Keratinocyte (primary cell): ENCODE measurements around the gene EEF1G. TPM values are rescaled to one million over a fixed set of nuclear protein-coding genes. Genes with fewer than 3 reads are reported as not detected.

Source experiments
- DNase-seq: peaks from one replicate; pipeline ENCODE4 v3.0.0-alpha.2; 2011; ENCODE audit warnings: low read depth, missing footprints, low spot score
- FAIRE-seq: peaks from 2 replicates; lab custom pipeline; 2011; peaks lifted over from hg19 to GRCh38; lab: Jason Lieb, UNC
- H2AFZ ChIP-seq: 2 replicates; pipeline ENCODE4 v1.6.0; 2012; ENCODE audit warnings: low read length, control low read depth, inconsistent platforms; ENCODE audit not compliant: control insufficient read depth
- H3K27ac ChIP-seq: 2 replicates; pipeline ENCODE4 v1.5.1; 2011; ENCODE audit warnings: low read length; ENCODE audit not compliant: control insufficient read depth, insufficient read depth
- H3K27me3 ChIP-seq: 3 replicates; pipeline ENCODE4 v1.6.0; 2011; ENCODE audit warnings: low read length; ENCODE audit not compliant: control insufficient read depth, insufficient read depth; ENCODE audit errors: extremely low read depth
- H3K36me3 ChIP-seq, 2 experiments: 2 replicates in 1 of 2; 3 replicates in 1 of 2; pipeline ENCODE4 v1.5.1; 2011; ENCODE audit warnings: low read length in 2 of 2, mild to moderate bottlenecking in 1 of 2; ENCODE audit not compliant: control insufficient read depth in 2 of 2, insufficient read depth in 2 of 2; ENCODE audit errors: extremely low read depth in 1 of 2
- H3K4me1 ChIP-seq: 3 replicates; pipeline ENCODE4 v1.5.1; 2011; ENCODE audit warnings: low read length; ENCODE audit not compliant: control insufficient read depth, insufficient read depth; ENCODE audit errors: extremely low read depth
- H3K4me2 ChIP-seq: 3 replicates; pipeline ENCODE4 v1.6.0; 2011; ENCODE audit warnings: low read depth, low read length; ENCODE audit not compliant: control insufficient read depth, insufficient read depth; ENCODE audit errors: extremely low read depth
- H3K4me3 ChIP-seq, 3 experiments: fragments of 200-600 bp in 1 of 3; sonication (generic) in 1 of 3; 2 replicates in 2 of 3; 3 replicates in 1 of 3; pipeline ENCODE4 v1.5.1; 2011 to 2016; ENCODE audit warnings: low read length in 3 of 3, mild to moderate bottlenecking in 3 of 3, control low read depth in 2 of 3, inconsistent platforms in 1 of 3, low read depth in 1 of 3, mixed read lengths in 1 of 3, mixed run types in 1 of 3, moderate library complexity in 1 of 3; ENCODE audit not compliant: control insufficient read depth in 2 of 3, insufficient read depth in 2 of 3; ENCODE audit errors: extremely low read depth in 1 of 3
- H3K79me2 ChIP-seq: 2 replicates; pipeline ENCODE4 v1.6.0; 2012; ENCODE audit warnings: low read length; ENCODE audit not compliant: control insufficient read depth, insufficient read depth
- H3K9ac ChIP-seq: 3 replicates; pipeline ENCODE4 v1.6.0; 2011; ENCODE audit warnings: low read length; ENCODE audit not compliant: control insufficient read depth, insufficient read depth; ENCODE audit errors: extremely low read depth
- H3K9me1 ChIP-seq: 3 replicates; pipeline ENCODE4 v1.6.0; 2011; ENCODE audit warnings: low read length; ENCODE audit not compliant: control insufficient read depth, insufficient read depth; ENCODE audit errors: extremely low read depth
- H3K9me3 ChIP-seq: 2 replicates; pipeline ENCODE4 v1.5.1; 2012; ENCODE audit warnings: low read depth, low read length; ENCODE audit not compliant: control insufficient read depth
- H4K20me1 ChIP-seq: 3 replicates; pipeline ENCODE4 v1.6.0; 2011; ENCODE audit warnings: low read length; ENCODE audit not compliant: control insufficient read depth, insufficient read depth; ENCODE audit errors: extremely low read depth
- EZH2 ChIP-seq: IDR thresholded peaks from one replicate; pipeline ENCODE4 v1.6.1; 2012; ENCODE audit warnings: inconsistent platforms, mild to moderate bottlenecking, low read length, moderate library complexity
- dilution Hi-C: fragments of 300-500 bp; cut with MboI; formaldehyde crosslinking; loops from one replicate; pipeline ENCODE4 v1.7.0; 2020; ENCODE audit warnings: low sequenced_read_pairs; ENCODE audit not compliant: extremely low pct_ligation_motif_present
- polyA plus RNA-seq, 5 experiments: library from polyadenylated mRNA; depleted of rRNA in 3 of 5; stranded (reverse) in 3 of 5; stranded (forward) in 1 of 5; unstranded in 1 of 5; fragments of >200 nt; gene quantifications; 1 replicate in 1 of 5; 2 replicates in 3 of 5; 3 replicates in 1 of 5; pipeline versions ENCODE4 v1.2.1 to v1.2.3, GENCODE V29; 2011 to 2012; ENCODE audit warnings: missing spikeins in 2 of 5, low read depth in 1 of 5, low replicate concordance in 1 of 5
- TF ChIP-seq, protein P1 (sequence below), 3 experiments: IDR thresholded peaks in 1 of 3; conservative IDR thresholded peaks in 1 of 3; optimal IDR thresholded peaks in 1 of 3; 2 replicates in 2 of 3; 3 replicates in 1 of 3; pipeline versions ENCODE3 to v1.5.1; 2011; ENCODE audit warnings: low read length in 3 of 3, mild to moderate bottlenecking in 3 of 3, moderate library complexity in 2 of 3, control low read depth in 1 of 3, inconsistent platforms in 1 of 3; ENCODE audit not compliant: insufficient read depth in 2 of 3; ENCODE audit errors: extremely low read depth in 1 of 3

Gene EEF1G
- polyA plus RNA-seq, 1 donor (not counting 4 experiments of a cell fraction or from before 2014, with no cell fraction given), result 1,735 TPM

DNA sequence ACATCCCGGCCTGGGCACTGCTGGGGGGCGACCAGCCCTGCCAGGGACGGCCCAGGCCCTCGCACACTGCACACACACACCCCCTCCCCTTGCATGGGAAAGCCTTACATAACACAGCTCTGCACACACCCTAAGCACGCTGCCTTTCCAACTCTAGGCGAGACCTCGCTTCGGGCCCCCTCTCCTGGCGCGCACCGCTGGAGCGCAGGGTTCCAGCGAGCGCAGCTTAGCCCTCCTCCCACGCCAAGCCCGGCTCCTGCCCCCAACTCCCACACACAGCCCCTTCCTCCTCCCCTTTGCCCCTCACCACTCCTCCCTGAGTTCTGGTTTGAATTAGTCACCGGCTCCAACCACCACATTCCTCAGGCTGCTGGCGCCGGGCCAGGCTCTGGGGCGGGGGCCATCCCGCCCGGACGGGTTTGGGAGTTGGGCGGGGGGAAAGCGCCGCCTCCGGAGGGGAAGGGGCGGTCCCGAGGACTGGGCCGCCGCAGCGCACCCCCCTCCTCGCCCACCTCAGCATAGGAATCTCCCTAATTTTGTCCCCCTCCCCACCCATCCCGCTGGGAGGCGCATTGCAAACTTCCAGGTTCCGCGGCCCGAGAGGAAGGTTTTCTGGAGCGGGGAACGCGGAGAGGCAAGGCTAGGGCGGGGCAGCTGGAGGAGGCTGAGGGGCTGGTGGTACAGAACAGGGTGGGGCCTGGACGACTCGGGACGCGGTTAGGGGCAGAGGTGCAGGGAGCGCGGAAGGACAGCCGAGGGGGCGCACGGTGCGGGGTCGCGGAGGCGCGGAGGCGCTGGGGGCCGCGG lies 28.1 kb downstream of the EEF1G start:
- no peak for FAIRE-seq
- peaks cover 51% of the 10 kb centered on the region for H3K4me1 ChIP-seq
- dilution Hi-C loops, result no loop called here

DNA sequence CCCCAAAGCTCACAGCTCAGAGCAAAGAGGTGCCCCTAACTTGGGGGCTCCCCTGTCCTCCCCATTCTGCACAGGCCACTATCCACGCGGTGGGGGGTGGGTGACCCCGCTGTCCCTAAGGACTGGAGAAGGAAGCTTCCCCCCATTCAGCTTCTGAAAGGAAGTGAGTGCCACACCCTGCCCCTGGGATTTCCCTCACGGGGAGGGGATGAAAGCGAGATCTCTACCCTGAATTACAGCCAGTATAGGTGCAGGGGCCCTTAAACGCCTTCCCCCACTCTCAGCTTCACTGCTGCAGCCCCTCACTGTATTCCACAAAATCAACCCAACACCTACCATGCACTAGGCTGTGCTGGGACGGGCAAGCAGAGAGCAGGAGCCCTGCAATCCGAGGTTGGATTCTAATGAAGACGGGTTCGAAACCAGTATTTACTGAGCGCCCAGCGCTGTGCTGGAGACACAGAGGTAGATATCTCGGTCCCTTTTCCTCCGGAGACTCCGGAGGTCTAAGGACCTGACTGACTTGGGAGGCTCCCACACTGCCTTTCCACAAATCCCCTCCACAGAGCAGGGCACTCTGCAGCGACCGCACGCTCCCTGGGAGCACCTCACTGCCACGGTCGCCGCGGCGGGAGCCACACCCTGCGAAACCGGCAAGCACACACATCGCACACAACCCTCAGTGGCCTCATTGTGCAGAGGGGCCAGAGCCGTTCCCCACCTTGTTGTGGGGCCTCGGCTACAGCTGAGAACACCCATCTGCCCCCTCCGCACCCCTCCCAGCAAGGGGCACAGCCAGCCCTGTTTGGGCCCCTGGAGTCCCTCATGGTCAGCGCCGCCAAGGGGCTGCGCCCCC lies 28.9 kb downstream of the EEF1G start:
- no peak for TF ChIP-seq EZH2
- TF ChIP-seq, protein P1, sequence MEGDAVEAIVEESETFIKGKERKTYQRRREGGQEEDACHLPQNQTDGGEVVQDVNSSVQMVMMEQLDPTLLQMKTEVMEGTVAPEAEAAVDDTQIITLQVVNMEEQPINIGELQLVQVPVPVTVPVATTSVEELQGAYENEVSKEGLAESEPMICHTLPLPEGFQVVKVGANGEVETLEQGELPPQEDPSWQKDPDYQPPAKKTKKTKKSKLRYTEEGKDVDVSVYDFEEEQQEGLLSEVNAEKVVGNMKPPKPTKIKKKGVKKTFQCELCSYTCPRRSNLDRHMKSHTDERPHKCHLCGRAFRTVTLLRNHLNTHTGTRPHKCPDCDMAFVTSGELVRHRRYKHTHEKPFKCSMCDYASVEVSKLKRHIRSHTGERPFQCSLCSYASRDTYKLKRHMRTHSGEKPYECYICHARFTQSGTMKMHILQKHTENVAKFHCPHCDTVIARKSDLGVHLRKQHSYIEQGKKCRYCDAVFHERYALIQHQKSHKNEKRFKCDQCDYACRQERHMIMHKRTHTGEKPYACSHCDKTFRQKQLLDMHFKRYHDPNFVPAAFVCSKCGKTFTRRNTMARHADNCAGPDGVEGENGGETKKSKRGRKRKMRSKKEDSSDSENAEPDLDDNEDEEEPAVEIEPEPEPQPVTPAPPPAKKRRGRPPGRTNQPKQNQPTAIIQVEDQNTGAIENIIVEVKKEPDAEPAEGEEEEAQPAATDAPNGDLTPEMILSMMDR (optimal IDR thresholded peaks at IDR 0.05 in 1 of 3, IDR thresholded peaks at IDR 0.05 in 1 of 3, conservative IDR thresholded peaks at IDR 0.05 in 1 of 3; ENCODE audit: extremely low read depth in 1 of 3, insufficient read depth in 2 of 3, low read length in 3 of 3), result no peak
- peaks cover 59% of the 10 kb centered on the region for H3K4me1 ChIP-seq
- no peak overlapping the region for H2AFZ ChIP-seq
- peaks cover 6% of the 10 kb centered on the region for H3K9me1 ChIP-seq
- dilution Hi-C loops, result no loop called here
- DNase-seq (no peak), FAIRE-seq (no peak)
- peak overlapping the region; percentile 93 for H3K9ac ChIP-seq
- peaks cover 67% of the 10 kb centered on the region for H3K79me2 ChIP-seq
- peaks cover 32% of the 10 kb centered on the region for H4K20me1 ChIP-seq
- H3K27me3 ChIP-seq, result no peaks in the 10 kb centered on the region
- H3K36me3 ChIP-seq, result peaks cover 11 to 27% of the 10 kb centered on the region in 2 experiments
- H3K9me3 ChIP-seq, result no peaks in the 10 kb centered on the region
- H3K4me3 ChIP-seq, result peak overlapping the region; percentile 86 to 100 (median 89)
- peak overlapping the region; percentile 98 for H3K4me2 ChIP-seq
- peak overlapping the region; percentile 94 for H3K27ac ChIP-seq

More for the DNA sequence above, 28.1 kb downstream of the EEF1G start:
- no peaks in the 10 kb centered on the region for H3K9me3 ChIP-seq
- H3K9ac ChIP-seq, result peak overlapping the region; percentile 93
- H3K79me2 ChIP-seq, result peaks cover 59% of the 10 kb centered on the region
- H3K36me3 ChIP-seq, result peaks cover 11 to 26% of the 10 kb centered on the region in 2 experiments
- H2AFZ ChIP-seq, result no peak overlapping the region
- no peaks in the 10 kb centered on the region for H3K27me3 ChIP-seq
- H4K20me1 ChIP-seq, result peaks cover 25% of the 10 kb centered on the region
- peaks cover 6% of the 10 kb centered on the region for H3K9me1 ChIP-seq
- no peak for TF ChIP-seq EZH2
- TF ChIP-seq, protein P1 (optimal IDR thresholded peaks at IDR 0.05 in 1 of 3, IDR thresholded peaks at IDR 0.05 in 1 of 3, conservative IDR thresholded peaks at IDR 0.05 in 1 of 3; ENCODE audit: extremely low read depth in 1 of 3, insufficient read depth in 2 of 3, low read length in 3 of 3), result no peak
- H3K4me2 ChIP-seq, result peak overlapping the region; percentile 98
- DNase-seq, result no peak
- H3K4me3 ChIP-seq, result peak overlapping the region; percentile 86 to 100 (median 89)
- H3K27ac ChIP-seq, result peak overlapping the region; percentile 94
